ENCODE results near the gene FAM229B. TPM values are rescaled to one million over a fixed set of nuclear protein-coding genes. Genes with fewer than 3 reads are reported as not detected.
A peak's percentile ranks its signal among the peaks of the same experiment; 100 is the strongest.

FAM229B gene
- total and polyA plus RNA-seq, 9 of the 15 experiments (the other 6 are each of a cell fraction or from before 2014, with no cell fraction given), result 3.3 to 17.4 (median 5.8) TPM

GRCh38 chr6:112043032-112044007 is 44.1 kb upstream of the FAM229B start (continued):
- TF ChIP-seq MNT (conservative IDR thresholded peaks at IDR 0.05) (0 out of 4 replicates have a peak, but pooled peaks of 1 of the 2 experiments have one; percentile 2), CBFA2T3 (IDR thresholded peaks at IDR 0.05) (peak; percentile 76), POLR2G (IDR thresholded peaks at IDR 0.05; ENCODE audit: low read depth, low read length) (0 out of 2 replicates have a peak, but pooled peaks have one; percentile 30), CTCF (IDR thresholded peaks at IDR 0.05 in 2 of 3, conservative IDR thresholded peaks at IDR 0.05 in 1 of 3; ENCODE audit: insufficient read depth in 2 of 3, low read depth in 1 of 3, low read length in 3 of 3) (peak; percentile 92 to 96 (median 95)), ZBED1 (IDR thresholded peaks at IDR 0.05) (0 out of 2 replicates have a peak, but pooled peaks have one; percentile 40), ARID1B (IDR thresholded peaks at IDR 0.05) (peak; percentile 82), ZNF23 (CRISPR knock-in tag; IDR thresholded peaks at IDR 0.05) (no peak), CBX3 (IDR thresholded peaks at IDR 0.05; ENCODE audit: borderline replicate concordance in 1 of 2, low read length in 2 of 2) (peak in 1 of 2 experiments; percentile 26; a peak in 1 of 3 replicates), JUN (IDR thresholded peaks at IDR 0.05; ENCODE audit: borderline replicate concordance, low read depth, low read length) (0 out of 2 replicates have a peak, but pooled peaks have one; percentile 22), JUN (CRISPR knock-in tag; IDR thresholded peaks at IDR 0.05; ENCODE audit: borderline replicate concordance) (no peak), SPI1 (IDR thresholded peaks at IDR 0.05; ENCODE audit: borderline replicate concordance, low read depth, low read length) (0 out of 2 replicates have a peak, but pooled peaks have one; percentile 16), FOSL1 (tag; conservative IDR thresholded peaks at IDR 0.05) (peak; percentile 52), ZBTB7A (IDR thresholded peaks at IDR 0.05; ENCODE audit: borderline replicate concordance, control insufficient read depth, low read depth, low read length) (peak; percentile 99), CXXC5 (CRISPR knock-in tag; IDR thresholded peaks at IDR 0.05) (peak; percentile 33), CBX5 (IDR thresholded peaks at IDR 0.05; ENCODE audit: borderline replicate concordance, low read depth) (no peak), CBFA2T2 (conservative IDR thresholded peaks at IDR 0.05) (peak; percentile 39; the same call in 1 of the 2 replicates), NFE2 (IDR thresholded peaks at IDR 0.05; ENCODE audit: low read depth) (0 out of 2 replicates have a peak, but pooled peaks have one; percentile 7), CC2D1A (IDR thresholded peaks at IDR 0.05) (peak; percentile 86)
- TF ChIP-seq, protein P1, sequence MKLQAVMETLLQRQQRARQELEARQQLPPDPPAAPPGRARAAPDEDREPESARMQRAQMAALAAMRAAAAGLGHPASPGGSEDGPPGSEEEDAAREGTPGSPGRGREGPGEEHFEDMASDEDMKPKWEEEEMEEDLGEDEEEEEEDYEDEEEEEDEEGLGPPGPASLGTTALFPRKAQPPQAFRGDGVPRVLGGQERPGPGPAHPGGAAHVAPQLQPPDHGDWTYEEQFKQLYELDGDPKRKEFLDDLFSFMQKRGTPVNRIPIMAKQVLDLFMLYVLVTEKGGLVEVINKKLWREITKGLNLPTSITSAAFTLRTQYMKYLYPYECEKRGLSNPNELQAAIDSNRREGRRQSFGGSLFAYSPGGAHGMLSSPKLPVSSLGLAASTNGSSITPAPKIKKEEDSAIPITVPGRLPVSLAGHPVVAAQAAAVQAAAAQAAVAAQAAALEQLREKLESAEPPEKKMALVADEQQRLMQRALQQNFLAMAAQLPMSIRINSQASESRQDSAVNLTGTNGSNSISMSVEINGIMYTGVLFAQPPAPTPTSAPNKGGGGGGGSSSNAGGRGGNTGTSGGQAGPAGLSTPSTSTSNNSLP (IDR thresholded peaks at IDR 0.05; ENCODE audit: borderline replicate concordance, low read depth, low read length), result 0 out of 2 replicates have a peak, but pooled peaks have one; percentile 17
